ENCODE data around the gene RBMS3.

Gene RBMS3

GRCh38 chr3:29582273-29582672 lies 301.4 kb downstream of the RBMS3 start:
- DNase-seq (ENCODE audit: low read depth), result no peak

GRCh38 chr3:29583861-29584260 lies 303.0 kb downstream of the RBMS3 start:
- no peak for DNase-seq (ENCODE audit: low read depth)

GRCh38 chr3:29585368-29585767 lies 304.5 kb downstream of the RBMS3 start:
- DNase-seq (ENCODE audit: low read depth), result no peak

- no peak for DNase-seq (ENCODE audit: low read depth)
Observed at GRCh38 chr3:29587340-29587739, 306.5 kb downstream of the RBMS3 start.

GRCh38 chr3:29590012-29590411 lies 309.1 kb downstream of the RBMS3 start:
- no peak for DNase-seq (ENCODE audit: low read depth)

GRCh38 chr3:29590461-29590860 lies 309.6 kb downstream of the RBMS3 start:
- no peak for DNase-seq (ENCODE audit: low read depth)

GRCh38 chr3:29591579-29591978 lies 310.7 kb downstream of the RBMS3 start:
- no peak for DNase-seq (ENCODE audit: low read depth)

GRCh38 chr3:29593802-29594201 lies 312.9 kb downstream of the RBMS3 start:
- no peak for DNase-seq (ENCODE audit: low read depth)

- DNase-seq (ENCODE audit: low read depth), result no peak
Observed at GRCh38 chr3:29594261-29594660, 313.4 kb downstream of the RBMS3 start.

GRCh38 chr3:29597376-29598008 lies 316.6 kb downstream of the RBMS3 start:
- no peak for DNase-seq (ENCODE audit: low read depth)

GRCh38 chr3:29601861-29602585 lies 321.2 kb downstream of the RBMS3 start:
- no peak for DNase-seq (ENCODE audit: low read depth)

- DNase-seq (ENCODE audit: low read depth), result peak; percentile 36
Observed at GRCh38 chr3:29605845-29606244, 325.0 kb downstream of the RBMS3 start.

GRCh38 chr3:29606416-29606815 lies 325.5 kb downstream of the RBMS3 start:
- no peak for DNase-seq (ENCODE audit: low read depth)

- DNase-seq (ENCODE audit: low read depth), result no peak
Observed at GRCh38 chr3:29608414-29609327, 327.8 kb downstream of the RBMS3 start.

GRCh38 chr3:29609328-29609811 lies 328.5 kb downstream of the RBMS3 start:
- no peak for DNase-seq (ENCODE audit: low read depth)

GRCh38 chr3:29610781-29611180 lies 329.9 kb downstream of the RBMS3 start:
- no peak for DNase-seq (ENCODE audit: low read depth)

GRCh38 chr3:29611252-29611651 lies 330.4 kb downstream of the RBMS3 start:
- DNase-seq (ENCODE audit: low read depth), result no peak

- no peak for DNase-seq (ENCODE audit: low read depth)
Observed at GRCh38 chr3:29612536-29612935, 331.7 kb downstream of the RBMS3 start.

GRCh38 chr3:29614954-29615353 lies 334.1 kb downstream of the RBMS3 start:
- DNase-seq (ENCODE audit: low read depth), result no peak

- no peak for DNase-seq (ENCODE audit: low read depth)
Observed at GRCh38 chr3:29618395-29619282, 337.8 kb downstream of the RBMS3 start.

GRCh38 chr3:29619676-29620075 lies 338.8 kb downstream of the RBMS3 start:
- no peak for DNase-seq (ENCODE audit: low read depth)
